Lower leg skin (tissue), 4 donors: ENCODE data around the gene PHF21A. TPM values are rescaled to one million over a fixed set of nuclear protein-coding genes. Genes with fewer than 3 reads are reported as not detected.
"Not testable (repeated sequence)": the region's sequence is repeated elsewhere in the genome, so short reads cannot be mapped to it uniquely, and the experiment has no call there.

Experiments used
- DNase-seq, 2 donors: peaks; one replicate each; pipeline ENCODE4 v3.0.0-alpha.2; 2019; ENCODE audit warnings: low spot score in 2 of 2
- H3K4me3 ChIP-seq: fragments of 200-600 bp; sonication (generic); 2 replicates; pipeline ENCODE4 v1.5.1; 2017; ENCODE audit warnings: mild to moderate bottlenecking, low read depth; ENCODE audit not compliant: poor library complexity, severe bottlenecking
- POLR2A ChIP-seq, 2 donors: fragments of 450-650 bp; IDR thresholded peaks; one replicate each; pipeline ENCODE4 v1.6.1; 2016 to 2017; ENCODE audit warnings: antibody characterized with exemption in 2 of 2, mild to moderate bottlenecking in 1 of 2, moderate library complexity in 1 of 2
- WGBS, 2 donors: methylation state at CpG; one replicate each; pipeline ENCODE4 v1.1.5; 2018; 5-methylcytosine and 5-hydroxymethylcytosine counted together
- intact Hi-C: fragments of 100-400 bp; cut with DNase I; formaldehyde crosslinking; loops from one replicate; pipeline ENCODE4 v1.15.0; 2023; ENCODE audit warnings: low total_unique reads
- total RNA-seq, 4 donors: library from RNA; depleted of rRNA; stranded (reverse); fragments of >200 nt; gene quantifications; one replicate each; pipeline ENCODE4 v1.1.0, GENCODE V29; 2016
- TF ChIP-seq, protein P1 (sequence below), 3 donors: fragments of 450-650 bp; IDR thresholded peaks; one replicate each; pipeline ENCODE4 v1.5.1; 2016; ENCODE audit warnings: antibody characterized with exemption in 3 of 3, mild to moderate bottlenecking in 3 of 3, moderate library complexity in 2 of 3

Gene PHF21A
- total RNA-seq, 4 donors from 2014 or later = 16.4 to 52.4 (median 31.5) TPM

DNA sequence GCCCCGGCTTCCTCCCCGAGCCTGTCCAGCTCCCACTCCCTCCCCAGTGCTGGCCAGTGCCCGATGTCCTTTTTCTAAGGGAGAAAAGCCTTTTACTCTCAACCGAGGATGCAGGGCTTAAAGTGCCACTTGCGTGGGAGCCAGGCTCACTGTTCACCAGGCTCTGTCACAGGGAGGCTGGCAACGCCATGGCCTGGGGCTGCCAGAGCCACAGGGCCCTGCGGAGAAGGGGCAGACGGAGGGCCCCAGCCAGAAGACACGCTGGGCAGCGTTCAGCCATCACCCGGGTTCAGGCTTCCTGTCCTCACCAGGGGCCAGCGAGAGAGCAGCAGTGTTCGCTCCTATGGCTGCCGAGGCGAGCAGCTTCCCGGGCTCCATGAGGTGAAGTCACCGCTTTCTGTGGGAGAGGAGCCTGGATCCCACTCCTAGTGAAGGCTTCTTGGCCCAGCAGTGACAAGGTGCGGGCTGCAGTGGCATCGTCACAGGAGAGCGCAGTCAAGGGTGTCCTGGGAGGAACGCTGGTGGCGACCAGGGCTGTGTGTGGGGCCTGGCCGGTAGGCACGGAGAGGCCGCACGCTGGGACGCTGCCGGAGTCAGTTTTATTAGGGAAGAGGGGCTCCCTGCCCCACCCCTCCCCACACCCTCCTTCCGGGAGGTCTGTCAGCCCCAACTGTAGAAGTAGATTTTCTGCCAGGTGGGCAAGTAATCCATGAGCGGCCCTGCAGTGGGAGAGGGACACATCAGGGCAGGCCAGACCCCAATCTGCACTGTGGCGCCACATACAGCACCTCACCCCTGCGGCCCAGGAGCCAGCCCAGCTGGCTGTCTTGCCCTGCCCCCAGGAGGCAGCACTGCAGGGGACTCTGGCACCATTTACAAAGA, 211.4 kb downstream of the PHF21A start:
- no peak for TF ChIP-seq POLR2A (IDR thresholded peaks at IDR 0.05)
- TF ChIP-seq, protein P1, sequence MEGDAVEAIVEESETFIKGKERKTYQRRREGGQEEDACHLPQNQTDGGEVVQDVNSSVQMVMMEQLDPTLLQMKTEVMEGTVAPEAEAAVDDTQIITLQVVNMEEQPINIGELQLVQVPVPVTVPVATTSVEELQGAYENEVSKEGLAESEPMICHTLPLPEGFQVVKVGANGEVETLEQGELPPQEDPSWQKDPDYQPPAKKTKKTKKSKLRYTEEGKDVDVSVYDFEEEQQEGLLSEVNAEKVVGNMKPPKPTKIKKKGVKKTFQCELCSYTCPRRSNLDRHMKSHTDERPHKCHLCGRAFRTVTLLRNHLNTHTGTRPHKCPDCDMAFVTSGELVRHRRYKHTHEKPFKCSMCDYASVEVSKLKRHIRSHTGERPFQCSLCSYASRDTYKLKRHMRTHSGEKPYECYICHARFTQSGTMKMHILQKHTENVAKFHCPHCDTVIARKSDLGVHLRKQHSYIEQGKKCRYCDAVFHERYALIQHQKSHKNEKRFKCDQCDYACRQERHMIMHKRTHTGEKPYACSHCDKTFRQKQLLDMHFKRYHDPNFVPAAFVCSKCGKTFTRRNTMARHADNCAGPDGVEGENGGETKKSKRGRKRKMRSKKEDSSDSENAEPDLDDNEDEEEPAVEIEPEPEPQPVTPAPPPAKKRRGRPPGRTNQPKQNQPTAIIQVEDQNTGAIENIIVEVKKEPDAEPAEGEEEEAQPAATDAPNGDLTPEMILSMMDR (IDR thresholded peaks at IDR 0.05) = no peak
- DNase-seq = no peak
- H3K4me3 ChIP-seq = no peak overlapping the region
- WGBS, 2 donors = 88 to 89% methylated on average over 29 to 32 of the region's 32 CpGs
- intact Hi-C loops = no loop called here

DNA sequence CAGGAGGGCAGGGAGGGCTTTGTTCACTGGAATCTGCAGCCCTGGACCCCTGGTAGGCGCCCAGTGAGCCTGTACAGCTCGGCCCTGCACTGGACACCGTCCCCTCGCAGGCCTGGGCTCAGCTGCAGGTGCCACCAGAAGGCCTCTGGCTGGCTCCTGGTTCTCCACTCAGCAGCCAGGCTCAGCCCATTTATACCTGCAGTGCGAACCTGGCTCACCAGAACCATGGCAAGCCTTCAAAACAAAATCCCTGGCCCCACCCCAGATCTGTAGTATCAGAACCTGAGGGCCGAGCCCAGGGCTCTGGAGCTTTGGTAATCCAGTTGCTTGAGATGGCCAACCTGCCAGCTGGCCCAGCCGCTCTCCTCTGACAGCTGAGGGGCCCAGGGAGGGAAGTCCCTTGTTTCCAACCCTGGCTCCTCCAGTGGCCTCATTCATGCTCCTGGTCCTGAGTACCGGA, 213.3 kb downstream of the PHF21A start:
- H3K4me3 ChIP-seq = no peak overlapping the region
- no peak for TF ChIP-seq POLR2A (IDR thresholded peaks at IDR 0.05)
- TF ChIP-seq, protein P1 (IDR thresholded peaks at IDR 0.05) = no peak
- intact Hi-C loops = no loop called here
- 50 to 60% methylated on average over 2 to 5 of the region's 8 CpGs for WGBS, 2 donors
- DNase-seq = no peak

DNA sequence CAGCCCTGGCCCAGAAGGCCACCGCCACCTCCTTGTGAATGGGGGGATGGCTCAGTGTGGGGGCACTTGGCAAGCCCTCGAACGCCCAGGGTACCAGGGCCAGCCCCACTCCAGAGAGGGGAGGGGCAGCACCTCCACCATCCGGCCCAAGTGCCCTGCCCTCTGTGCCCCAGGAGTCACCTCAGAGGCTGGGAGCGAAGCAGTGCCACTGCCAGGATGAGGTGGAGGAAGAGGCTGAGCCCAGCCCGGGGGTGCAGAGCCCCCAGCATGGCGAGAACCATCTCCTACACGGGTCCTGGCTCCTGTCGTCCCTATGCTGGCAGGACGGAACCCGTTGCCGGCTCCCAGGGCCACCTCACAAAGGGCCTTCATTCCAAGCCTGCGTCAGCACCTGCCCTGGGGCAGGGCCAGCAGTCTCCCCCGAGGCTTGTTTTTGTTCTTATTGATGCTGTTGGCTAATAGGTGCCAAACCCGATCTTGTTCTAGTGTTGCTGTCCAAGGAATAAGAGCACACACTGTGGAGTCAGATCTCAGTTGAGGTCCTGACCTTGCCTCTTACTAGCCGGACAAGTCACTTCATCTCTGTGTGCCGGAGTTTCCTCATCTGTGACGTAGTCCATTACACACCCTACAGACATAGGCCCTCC, 214.2 kb downstream of the PHF21A start, which contains the start of gene FREY1:
TSS of gene FREY1 (minus strand) at position 307 of the 647 bp plus-strand sequence. CDS start at position 281, 26 bp downstream.
- WGBS, 2 donors = 52 to 70% methylated on average over 16 to 18 of the region's 18 CpGs
- intact Hi-C loops = no loop called here
- DNase-seq = no peak
- TF ChIP-seq, protein P1 (IDR thresholded peaks at IDR 0.05) = no peak
- TF ChIP-seq POLR2A (IDR thresholded peaks at IDR 0.05) = no peak
- no peak within 1 kb of the TSS for H3K4me3 ChIP-seq

DNA sequence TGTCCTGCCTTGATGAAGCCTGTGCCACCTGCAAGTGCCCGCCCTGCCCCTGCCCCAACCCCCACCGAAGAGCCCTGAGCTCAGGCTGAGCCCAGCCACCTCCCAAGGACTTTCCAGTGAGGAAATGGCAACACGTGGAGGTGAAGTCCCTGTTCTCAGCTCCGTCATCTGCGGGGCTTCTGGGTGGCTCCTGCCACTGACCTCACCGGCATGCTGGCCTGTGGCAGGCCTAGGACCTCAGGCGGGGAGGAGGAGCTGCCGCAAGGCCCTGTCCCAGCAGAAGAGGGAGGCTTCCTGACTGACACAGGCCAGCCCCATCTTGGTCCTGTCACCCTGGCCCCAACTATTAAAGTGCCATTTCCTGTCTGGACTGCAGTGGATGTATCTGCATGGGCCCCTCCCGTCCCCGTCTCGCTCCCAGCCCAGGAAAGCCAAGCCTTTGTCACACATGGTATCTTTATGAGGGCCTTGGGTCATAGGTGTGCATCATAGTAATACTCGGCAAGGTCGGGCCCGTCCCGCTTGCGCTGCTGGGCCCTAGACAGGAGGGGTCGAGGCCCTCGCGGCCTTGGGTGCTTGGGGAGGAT, 215.1 kb downstream of the PHF21A start:
- no peak for TF ChIP-seq POLR2A (IDR thresholded peaks at IDR 0.05)
- TF ChIP-seq, protein P1 (IDR thresholded peaks at IDR 0.05) = no peak
- 68 to 71% methylated on average over 19 of the region's 19 CpGs for WGBS, 2 donors
- DNase-seq = no peak
- H3K4me3 ChIP-seq = no peak overlapping the region
- intact Hi-C loops = no loop called here

DNA sequence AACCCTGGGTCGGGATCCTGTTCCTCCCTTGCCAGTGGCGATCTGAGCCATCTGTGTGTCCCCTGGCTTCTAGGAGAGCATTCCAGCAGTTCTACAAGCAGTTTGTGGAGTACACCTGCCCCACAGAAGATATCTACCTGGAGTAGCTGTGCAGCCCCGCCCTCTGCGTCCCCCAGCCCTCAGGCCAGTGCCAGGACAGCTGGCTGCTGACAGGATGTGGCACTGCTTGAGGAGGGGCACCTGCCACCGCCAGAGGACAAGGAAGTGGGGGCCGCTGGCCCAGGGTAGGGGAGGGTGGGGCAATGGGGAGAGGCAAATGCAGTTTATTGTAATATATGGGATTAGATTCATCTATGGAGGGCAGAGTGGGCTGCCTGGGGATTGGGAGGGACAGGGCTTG, 215.7 kb downstream of the PHF21A start:
- H3K4me3 ChIP-seq, DNase-seq, intact Hi-C loops: not testable (repeated sequence)
- 37 to 59% methylated on average over 6 of the region's 6 CpGs for WGBS, 2 donors

DNA sequence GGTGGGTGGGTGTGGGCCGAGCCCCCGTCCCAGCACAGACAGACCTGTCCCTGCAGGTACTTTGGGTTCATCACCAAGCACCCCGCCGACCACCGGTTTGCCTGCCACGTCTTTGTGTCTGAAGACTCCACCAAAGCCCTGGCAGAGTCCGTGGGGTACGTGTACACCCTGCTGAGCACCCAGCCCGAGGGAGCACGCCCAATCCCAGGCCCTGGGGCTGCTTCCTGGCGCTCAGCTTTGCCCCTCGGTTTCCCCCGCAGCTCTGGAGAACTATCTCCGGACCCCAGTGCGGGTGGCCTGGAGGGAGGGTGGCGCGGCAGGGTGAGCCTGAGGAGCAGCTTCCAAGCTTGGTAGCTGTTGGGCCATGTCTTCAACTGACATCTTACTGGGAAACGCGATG, 216.2 kb downstream of the PHF21A start:
- intact Hi-C loops = no loop called here
- no peak for DNase-seq
- TF ChIP-seq, protein P1 (IDR thresholded peaks at IDR 0.05) = no peak
- TF ChIP-seq POLR2A (IDR thresholded peaks at IDR 0.05) = no peak
- no peak overlapping the region for H3K4me3 ChIP-seq
- WGBS, 2 donors = 75 to 84% methylated on average over 19 of the region's 19 CpGs
